GM18502 (cell line): Measurements from ENCODE around the gene C1orf216.
A peak's percentile ranks its signal among the peaks of the same experiment; 100 is the strongest.
"Not testable (repeated sequence)": the region's sequence is repeated elsewhere in the genome, so short reads cannot be mapped to it uniquely, and the experiment has no call there.

Source experiments
- ATAC-seq: cut with Tn5 transposase; IDR thresholded peaks from one replicate; pipeline ENCODE4 v1.9.1; 2021; ENCODE audit warnings: mild to moderate bottlenecking; ENCODE audit not compliant: unreplicated experiment, poor library complexity

Gene C1orf216

GRCh38 chr1:35718492-35719336 is at the start of gene C1orf216:
Gene C1orf216 (minus strand): TSS chr1:35718884. CDS start chr1:35716321, 2,563 bp downstream.
- ATAC-seq = peak; percentile 67

GRCh38 chr1:35764283-35764682 is 45.6 kb upstream of the C1orf216 start:
- ATAC-seq = no peak

- no peak for ATAC-seq
These were observed 44.5 kb upstream of the C1orf216 start for GRCh38 chr1:35763201-35763600.

- ATAC-seq = no peak
These were observed 43.5 kb upstream of the C1orf216 start for GRCh38 chr1:35762141-35762540.

- no peak for ATAC-seq
These were observed 37.4 kb upstream of the C1orf216 start for GRCh38 chr1:35756064-35756463.

- no peak for ATAC-seq
These were observed 35.1 kb upstream of the C1orf216 start for GRCh38 chr1:35753626-35754260.

GRCh38 chr1:35748326-35748725 is 29.6 kb upstream of the C1orf216 start:
- ATAC-seq = no peak

GRCh38 chr1:35745124-35745730 is 26.5 kb upstream of the C1orf216 start:
- no peak for ATAC-seq

- no peak for ATAC-seq
These were observed 18.4 kb upstream of the C1orf216 start for GRCh38 chr1:35737120-35737519.

- no peak for ATAC-seq
These were observed 8.9 kb upstream of the C1orf216 start for GRCh38 chr1:35727434-35728040.

GRCh38 chr1:35726450-35727433 is 8.1 kb upstream of the C1orf216 start:
- ATAC-seq = no peak

- no peak for ATAC-seq
These were observed 6.9 kb upstream of the C1orf216 start for GRCh38 chr1:35725596-35725995.

- ATAC-seq = no peak
These were observed 690 bp downstream of the C1orf216 start for GRCh38 chr1:35717911-35718476.

GRCh38 chr1:35715568-35716002 is 3.1 kb downstream of the C1orf216 start:
- ATAC-seq = peak; percentile 54

GRCh38 chr1:35714921-35715567 is 3.6 kb downstream of the C1orf216 start:
- ATAC-seq = no peak

- ATAC-seq = not testable (repeated sequence)
These were observed 7.6 kb downstream of the C1orf216 start for GRCh38 chr1:35711098-35711497.

- no peak for ATAC-seq
These were observed 9.7 kb downstream of the C1orf216 start for GRCh38 chr1:35708952-35709351.

- no peak for ATAC-seq
These were observed 10.2 kb downstream of the C1orf216 start for GRCh38 chr1:35708441-35708921.
